Ovary (tissue), 9 donors: ENCODE results near the gene FBXL7. TPM values are rescaled to one million over a fixed set of nuclear protein-coding genes. Genes with fewer than 3 reads are reported as not detected.

Experiments
- DNase-seq, 5 donors: peaks; one replicate each; pipeline ENCODE4 v3.0.0-alpha.2; 2019 to 2020
- H3K27ac ChIP-seq, 2 donors: fragments of 200-600 bp; one replicate each; pipeline versions ENCODE4 v1.5.1 to v1.8.0; 2019 to 2022
- H3K27me3 ChIP-seq: fragments of 200-600 bp; one replicate; pipeline ENCODE4 v1.8.0; 2022
- H3K36me3 ChIP-seq: fragments of 200-600 bp; sonication (generic); one replicate; pipeline ENCODE4 v1.5.1; 2019
- H3K4me1 ChIP-seq: one replicate; pipeline ENCODE4 v1.8.1; 2013; ENCODE audit warnings: mild to moderate bottlenecking, moderate library complexity; ENCODE audit not compliant: insufficient read depth
- H3K4me3 ChIP-seq: fragments of 200-600 bp; sonication (generic); one replicate; pipeline ENCODE4 v1.5.1; 2017
- H3K9me3 ChIP-seq, 2 donors: fragments of 200-600 bp in 1 of 2; sonication (generic) in 1 of 2; one replicate each; pipeline versions ENCODE4 v1.5.1 to v1.8.1; 2013 to 2019; ENCODE audit warnings: mild to moderate bottlenecking in 1 of 2, moderate library complexity in 1 of 2
- EP300 ChIP-seq: sonication (generic); formaldehyde crosslinking; IDR thresholded peaks from one replicate; pipeline ENCODE4 v1.6.1; 2017; ENCODE audit warnings: antibody characterized with exemption
- POLR2A ChIP-seq: fragments of 450-650 bp; IDR thresholded peaks from one replicate; pipeline ENCODE4 v1.6.1; 2017; ENCODE audit warnings: antibody characterized with exemption, mild to moderate bottlenecking, moderate library complexity
- WGBS, 3 donors: extraction: QIAGEN DNeasy Blood & Tissue Kit in 1 of 3; methylation state at CpG; one replicate each; pipeline versions ENCODE4 v1.1.5 to v1.1.7; 2013 to 2017; 5-methylcytosine and 5-hydroxymethylcytosine counted together
- intact Hi-C, 4 donors: fragments of 100-400 bp; cut with DNase I; formaldehyde crosslinking; loops; one replicate each; pipeline versions ENCODE4 v1.11.0 to v1.15.1; 2022 to 2023
- microRNA counts: library from miRNA; unstranded; fragments of <30 nt; microRNA quantifications from one replicate; lab custom pipeline; 2016
- microRNA-seq, 3 donors: library from miRNA; unstranded; fragments of <30 nt; microRNA quantifications; one replicate each; pipeline versions ENCODE4 to v1.2.0, GENCODE V29; 2019 to 2020
- polyA plus RNA-seq, 2 donors: library from polyadenylated mRNA; stranded (reverse); fragments of 200-250 nt in 1 of 2; fragments of 350-450 nt in 1 of 2; fragmentation: Illumina TruSeq in 1 of 2; extraction: RNeasy Lipid Tissue Mini Kit (QIAGEN cat#74804) in 1 of 2; gene quantifications; one replicate each; pipeline ENCODE4 v1.2.3, GENCODE V29; 2013 to 2014
- small RNA-seq: library from RNA; depleted of rRNA; stranded (forward); fragments of <200 nt; gene quantifications from one replicate; pipeline ENCODE3, GENCODE V24; 2016
- total RNA-seq, 7 donors: library from RNA; depleted of rRNA in 2 of 7; stranded (reverse); fragments of >200 nt in 2 of 7; fragmentation: NEBNext Ultra II Directional in 3 of 7; extraction: Animal tissue kit (Norgen Biotek cat#: 25700) in 3 of 7; gene quantifications; one replicate each; pipeline versions ENCODE4 v1.1.0 to v1.2.4, GENCODE V29; 2016 to 2023
- TF ChIP-seq, protein P1 (sequence below), 3 donors: fragments of 450-650 bp in 2 of 3; fragments of 200-600 bp in 1 of 3; IDR thresholded peaks; one replicate each; pipeline versions ENCODE4 v1.5.1 to v1.8.0; 2016 to 2022; ENCODE audit warnings: antibody characterized with exemption in 3 of 3, mild to moderate bottlenecking in 1 of 3
- donor health status: DM: no; HTN: no; CAD: no; lungs with moderate emphysema.
- donor health status: DM: no; HTN: no; CAD: no.
- donor health status: Bipolar disorder and iron deficiency.
- donor health status: DM: yes; HTN: yes; CAD: no.
- donor health status: DM: no; HTN: no; CAD: no.
- donor health status: DM: yes; HTN: yes; CAD: no.

The FBXL7 gene
- total and polyA plus RNA-seq, 9 donors, result 21.1 to 40.9 (median 29.2) TPM

DNA sequence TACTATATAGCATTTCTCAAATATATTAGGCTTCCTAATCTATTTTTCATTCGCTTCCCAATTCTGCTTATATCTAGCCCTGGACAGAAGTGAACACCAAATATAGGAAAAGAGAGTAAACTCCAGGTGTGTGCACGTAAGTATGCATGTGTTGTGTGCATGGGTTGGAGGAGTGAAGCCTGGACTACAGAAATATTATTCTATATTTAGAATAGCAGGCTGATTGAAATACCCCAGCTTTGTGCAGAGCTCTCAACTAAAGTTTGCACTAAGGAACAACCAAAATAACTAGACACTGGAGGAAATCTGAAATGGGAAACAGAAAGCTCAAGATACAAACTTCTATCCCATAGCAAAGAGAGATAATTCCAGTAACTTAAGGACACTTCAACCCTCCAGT, 480.9 kb downstream of the FBXL7 start:
- Histone ChIP-seq H3K9me3 (no peaks in the 10 kb centered on the region), H3K27ac (no peak overlapping the region), H3K4me3 (no peak overlapping the region), H3K27me3 (no peaks in the 10 kb centered on the region), H3K36me3 (no peaks in the 10 kb centered on the region), H3K4me1 (no peaks in the 10 kb centered on the region)
- WGBS, 3 donors, result 85 to 88% (median 85%) methylated on average over 2 of the region's 2 CpGs
- DNase-seq, result no peak
- TF ChIP-seq, protein P1, sequence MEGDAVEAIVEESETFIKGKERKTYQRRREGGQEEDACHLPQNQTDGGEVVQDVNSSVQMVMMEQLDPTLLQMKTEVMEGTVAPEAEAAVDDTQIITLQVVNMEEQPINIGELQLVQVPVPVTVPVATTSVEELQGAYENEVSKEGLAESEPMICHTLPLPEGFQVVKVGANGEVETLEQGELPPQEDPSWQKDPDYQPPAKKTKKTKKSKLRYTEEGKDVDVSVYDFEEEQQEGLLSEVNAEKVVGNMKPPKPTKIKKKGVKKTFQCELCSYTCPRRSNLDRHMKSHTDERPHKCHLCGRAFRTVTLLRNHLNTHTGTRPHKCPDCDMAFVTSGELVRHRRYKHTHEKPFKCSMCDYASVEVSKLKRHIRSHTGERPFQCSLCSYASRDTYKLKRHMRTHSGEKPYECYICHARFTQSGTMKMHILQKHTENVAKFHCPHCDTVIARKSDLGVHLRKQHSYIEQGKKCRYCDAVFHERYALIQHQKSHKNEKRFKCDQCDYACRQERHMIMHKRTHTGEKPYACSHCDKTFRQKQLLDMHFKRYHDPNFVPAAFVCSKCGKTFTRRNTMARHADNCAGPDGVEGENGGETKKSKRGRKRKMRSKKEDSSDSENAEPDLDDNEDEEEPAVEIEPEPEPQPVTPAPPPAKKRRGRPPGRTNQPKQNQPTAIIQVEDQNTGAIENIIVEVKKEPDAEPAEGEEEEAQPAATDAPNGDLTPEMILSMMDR (IDR thresholded peaks at IDR 0.05), result no peak
- TF ChIP-seq EP300 (no peak), POLR2A (no peak)
- intact Hi-C loops, result no loop called here

DNA sequence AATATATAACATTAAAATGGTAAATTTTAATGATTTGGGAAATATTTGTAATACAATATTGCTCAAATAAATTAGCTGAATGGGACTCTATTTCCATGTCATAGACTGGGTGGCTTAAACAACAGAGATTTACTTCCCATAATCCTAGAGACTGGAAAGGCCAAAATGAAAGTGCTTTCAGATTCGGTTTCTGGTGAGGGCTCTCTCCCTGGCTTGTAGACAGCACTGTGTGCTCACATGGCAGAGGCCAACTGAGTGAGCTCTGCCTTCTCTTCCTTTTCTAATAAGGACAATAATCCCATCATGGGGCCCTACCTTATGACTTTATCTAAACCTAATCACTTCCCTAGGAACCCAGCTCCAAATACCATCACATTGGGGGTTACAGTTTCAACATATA, 483.4 kb downstream of the FBXL7 start:
- 44 to 62% (median 57%) methylated on average over 1 of the region's 1 CpG for WGBS, 3 donors

More for the DNA sequence above, 483.4 kb downstream of the FBXL7 start:
- Histone ChIP-seq H3K27ac (no peak overlapping the region), H3K36me3 (no peaks in the 10 kb centered on the region), H3K4me3 (no peak overlapping the region), H3K27me3 (no peaks in the 10 kb centered on the region), H3K9me3 (no peaks in the 10 kb centered on the region), H3K4me1 (no peaks in the 10 kb centered on the region)
- intact Hi-C loops, result no loop called here
- TF ChIP-seq POLR2A (no peak), EP300 (no peak)
- TF ChIP-seq, protein P1 (IDR thresholded peaks at IDR 0.05), result no peak
- no peak for DNase-seq

MicroRNAs within 50 kb of the gene (microRNA counts, 767-probe panel; counts per million panel counts)
- 530 counts per million, percentile 78 among the panel's probes with 10 or more counts for microRNA hsa-miR-887 (lab: Ali Mortazavi, UCI)

Small RNAs within 50 kb of the gene (microRNA-seq; reads per million reads assigned to microRNA genes)
- gene MIR887, result 35.0 to 110 (median 80.4) reads per million in 3 donors

Small RNAs within 50 kb of the gene (small RNA-seq; reads per million reads assigned to genes)
- gene MIR887, result 7.8 reads per million, percentile 83 among the genes with 10 or more reads in this experiment
